SH-SY5Y (cell line): Measurements from ENCODE around the gene ACSS3.

Experiments
- GATA2 ChIP-seq: IDR thresholded peaks from 2 replicates; pipeline ENCODE4 v1.6.1; 2011; ENCODE audit warnings: mild to moderate bottlenecking, low read depth, low read length
- GATA3 ChIP-seq: IDR thresholded peaks from 2 replicates; pipeline ENCODE4 v1.6.1; 2011; ENCODE audit warnings: low read depth, mild to moderate bottlenecking, low read length, moderate library complexity

- TF ChIP-seq GATA2 (no peak), GATA3 (no peak)
Observed at GRCh38 chr12:81261508-81262207, 183.8 kb downstream of the ACSS3 start.
